Measurements from ENCODE around the gene PNPLA5. TPM values are rescaled to one million over a fixed set of nuclear protein-coding genes. Genes with fewer than 3 reads are reported as not detected.

PNPLA5 gene
- total RNA-seq, 1 donor from 2014 or later: not detected

GRCh38 chr22:43926349-43926710 lies 34.5 kb upstream of the PNPLA5 start:
- H3K36me3 ChIP-seq: no peaks in the 10 kb centered on the region
- no peaks in the 10 kb centered on the region for H3K27me3 ChIP-seq
- H3K4me1 ChIP-seq: peaks cover 24% of the 10 kb centered on the region
- TF ChIP-seq POLR2AphosphoS5 (IDR thresholded peaks at IDR 0.05; ENCODE audit: insufficient read depth in 1 of 2, low read depth in 1 of 2): no peak
- no peak for TF ChIP-seq CTCF (IDR thresholded peaks at IDR 0.05)
- no peak for TF ChIP-seq POLR2A (IDR thresholded peaks at IDR 0.05)
- no peak overlapping the region for H3K27ac ChIP-seq
- intact Hi-C loops (cut with DNase I): no loop called here
- H3K4me3 ChIP-seq: no peak overlapping the region
- H3K9me3 ChIP-seq: no peaks in the 10 kb centered on the region
- DNase-seq (ENCODE audit: extremely low spot score in 2 of 2): no peak

- no peak for DNase-seq (ENCODE audit: extremely low spot score in 2 of 2)
- TF ChIP-seq POLR2AphosphoS5 (IDR thresholded peaks at IDR 0.05; ENCODE audit: insufficient read depth in 1 of 2, low read depth in 1 of 2) (no peak), CTCF (IDR thresholded peaks at IDR 0.05) (no peak), POLR2A (IDR thresholded peaks at IDR 0.05) (no peak)
- intact Hi-C loops (cut with DNase I): no loop called here
- Histone ChIP-seq H3K36me3 (no peaks in the 10 kb centered on the region), H3K4me3 (no peak overlapping the region), H3K27me3 (no peaks in the 10 kb centered on the region), H3K27ac (no peak overlapping the region), H3K4me1 (peaks cover 24% of the 10 kb centered on the region), H3K9me3 (no peaks in the 10 kb centered on the region)
These were observed 33.9 kb upstream of the PNPLA5 start for GRCh38 chr22:43925433-43926348.

- no peaks in the 10 kb centered on the region for H3K27me3 ChIP-seq
These were observed 33.1 kb upstream of the PNPLA5 start for GRCh38 chr22:43924877-43925276.

GRCh38 chr22:43923631-43924464 lies 32.0 kb upstream of the PNPLA5 start, which contains the start of gene PNPLA3:
PNPLA3 (plus strand) TSS chr22:43923805; CDS start chr22:43923912, 107 bp downstream.
- intact Hi-C loops (cut with DNase I): no loop called here
- Histone ChIP-seq H3K9me3 (no peaks in the 10 kb centered on the region), H3K27me3 (no peaks in the 10 kb centered on the region), H3K36me3 (no peaks in the 10 kb centered on the region), H3K4me3 (peak within 1 kb of the TSS; percentile 57 to 60), H3K27ac (peak within 1 kb of the TSS; percentile 56), H3K4me1 (peaks cover 24% of the 10 kb centered on the region)
- TF ChIP-seq CTCF (IDR thresholded peaks at IDR 0.05): no peak
- TF ChIP-seq POLR2AphosphoS5 (IDR thresholded peaks at IDR 0.05; ENCODE audit: insufficient read depth in 1 of 2, low read depth in 1 of 2): peak in 1 of 2 donors; percentile 73
- TF ChIP-seq POLR2A (IDR thresholded peaks at IDR 0.05): no peak
- no peak for DNase-seq (ENCODE audit: extremely low spot score in 2 of 2)

More at GRCh38 chr22:43924877-43925276, 33.1 kb upstream of the PNPLA5 start:
- no peaks in the 10 kb centered on the region for H3K9me3 ChIP-seq
- H3K4me1 ChIP-seq: peaks cover 24% of the 10 kb centered on the region
- H3K27ac ChIP-seq: no peak overlapping the region
- intact Hi-C loops (cut with DNase I): no loop called here
- no peaks in the 10 kb centered on the region for H3K36me3 ChIP-seq
- TF ChIP-seq CTCF (IDR thresholded peaks at IDR 0.05) (no peak), POLR2A (IDR thresholded peaks at IDR 0.05) (no peak), POLR2AphosphoS5 (IDR thresholded peaks at IDR 0.05; ENCODE audit: insufficient read depth in 1 of 2, low read depth in 1 of 2) (no peak)
- DNase-seq (ENCODE audit: extremely low spot score in 2 of 2): no peak
- no peak overlapping the region for H3K4me3 ChIP-seq

Measured in vagina (tissue), 2 donors.